Body of pancreas (tissue), 4 donors: ENCODE data around the gene LMO4. TPM values are rescaled to one million over a fixed set of nuclear protein-coding genes. Genes with fewer than 3 reads are reported as not detected.

Experiments
- ATAC-seq: fragments of 150-250 bp; one replicate; pipeline ENCODE4 v1.9.1; 2016
- DNase-seq, 4 donors: peaks; one replicate each; pipeline ENCODE4 v3.0.0-alpha.2; 2019
- H3K27ac ChIP-seq, 4 donors: fragments of 200-600 bp; sonication (generic); 1 replicate in 3 of 4; 2 replicates in 1 of 4; pipeline versions ENCODE4 v1.5.1 to v1.6.1; 2016 to 2019; ENCODE audit warnings: mild to moderate bottlenecking in 1 of 4, mixed read lengths in 1 of 4, moderate library complexity in 1 of 4
- H3K27me3 ChIP-seq, 2 donors: fragments of 200-600 bp; sonication (generic); one replicate each; pipeline ENCODE4 v1.6.0; 2016; ENCODE audit warnings: mild to moderate bottlenecking in 1 of 2
- H3K36me3 ChIP-seq, 2 donors: fragments of 200-600 bp; sonication (generic); replicated peaks in 1 of 2; 2 replicates each; pipeline ENCODE4 v1.5.1; 2016; ENCODE audit warnings: low read depth in 2 of 2; ENCODE audit not compliant: insufficient read depth in 1 of 2
- H3K4me1 ChIP-seq: fragments of 200-600 bp; sonication (generic); one replicate; pipeline ENCODE4 v1.6.0; 2016
- H3K4me3 ChIP-seq, 2 donors: fragments of 200-600 bp; sonication (generic); 1 replicate in 1 of 2; 2 replicates in 1 of 2; pipeline ENCODE4 v1.5.1; 2016 to 2019
- H3K9me3 ChIP-seq, 3 donors: fragments of 200-600 bp; sonication (generic); 1 replicate in 2 of 3; 2 replicates in 1 of 3; pipeline ENCODE4 v1.5.1; 2016
- CTCF ChIP-seq, 7 experiments: fragments of 450-650 bp in 4 of 7; fragments of 200-600 bp in 3 of 7; sonication (generic) in 3 of 7; IDR thresholded peaks; one replicate each; pipeline ENCODE4 v1.5.1; 2016 to 2019; ENCODE audit warnings: antibody characterized with exemption in 7 of 7
- POLR2A ChIP-seq, 3 donors: fragments of 450-650 bp; IDR thresholded peaks; one replicate each; pipeline ENCODE4 v1.6.1; 2016; ENCODE audit warnings: antibody characterized with exemption in 3 of 3, mild to moderate bottlenecking in 2 of 3
- WGBS, 2 donors: methylation state at CpG; one replicate each; pipeline ENCODE4 v1.1.5; 2017; 5-methylcytosine and 5-hydroxymethylcytosine counted together
- intact Hi-C: fragments of 100-400 bp; cut with DNase I; formaldehyde crosslinking; loops from one replicate; pipeline ENCODE4 v1.15.1; 2023
- total RNA-seq, 2 donors: library from RNA; depleted of rRNA; stranded (reverse); fragments of >200 nt; gene quantifications; one replicate each; pipeline ENCODE4 v1.1.0, GENCODE V29; 2016

Gene LMO4
- 10 to 100 TPM; 14.2 to 23.6 TPM for total RNA-seq

GRCh38 chr1:87328272-87329050, at the start of gene LMO4:
Gene LMO4, plus strand, starts transcription at chr1:87328880. Its CDS starts 3,136 bp downstream, at chr1:87332016.
- Histone ChIP-seq H3K9me3 (no peaks in the 10 kb centered on the region), H3K27me3 (no peaks in the 10 kb centered on the region), H3K4me1 (peaks cover 29% of the 10 kb centered on the region), H3K36me3 (no peaks in the 10 kb centered on the region), H3K4me3 (peak within 1 kb of the TSS; percentile 72 to 78), H3K27ac (peak within 1 kb of the TSS; percentile 94 to 97 (median 96))
- peak; percentile 87 for ATAC-seq
- DNase-seq: peak; percentile 96 to 98 (median 96)
- 0 to 1% methylated on average over 12 to 87 of the region's 93 CpGs for WGBS, 2 donors
- peak; percentile 80 to 91 (median 88) for TF ChIP-seq POLR2A (IDR thresholded peaks at IDR 0.05)
- TF ChIP-seq CTCF (IDR thresholded peaks at IDR 0.05): peak in 1 of 7 experiments; percentile 30
- intact Hi-C loops: loop anchor here (10.0 kb wide), 1 partner anchor 626 kb away; no protein-coding TSS in a partner anchor

- 77 to 88% methylated on average over 2 of the region's 2 CpGs for WGBS, 2 donors
- Histone ChIP-seq H3K27ac (no peak overlapping the region), H3K4me3 (no peak overlapping the region), H3K36me3 (no peaks in the 10 kb centered on the region), H3K9me3 (no peaks in the 10 kb centered on the region), H3K27me3 (no peaks in the 10 kb centered on the region), H3K4me1 (no peaks in the 10 kb centered on the region)
- ATAC-seq (peak; percentile 24), DNase-seq (peak in 1 of 4 donors; percentile 6)
- TF ChIP-seq POLR2A (IDR thresholded peaks at IDR 0.05): no peak
- TF ChIP-seq CTCF (IDR thresholded peaks at IDR 0.05): no peak
- intact Hi-C loops: no loop called here
Observed at GRCh38 chr1:87279536-87279875, 49.2 kb upstream of the LMO4 start.

GRCh38 chr1:87279966-87280535, 48.6 kb upstream of the LMO4 start:
- H3K36me3 ChIP-seq: no peaks in the 10 kb centered on the region
- no peaks in the 10 kb centered on the region for H3K9me3 ChIP-seq
- no peaks in the 10 kb centered on the region for H3K4me1 ChIP-seq
- intact Hi-C loops: no loop called here
- H3K4me3 ChIP-seq: no peak overlapping the region
- 76 to 80% methylated on average over 2 of the region's 2 CpGs for WGBS, 2 donors
- no peak overlapping the region for H3K27ac ChIP-seq
- ATAC-seq (no peak), DNase-seq (no peak)
- no peak for TF ChIP-seq CTCF (IDR thresholded peaks at IDR 0.05)
- no peak for TF ChIP-seq POLR2A (IDR thresholded peaks at IDR 0.05)
- no peaks in the 10 kb centered on the region for H3K27me3 ChIP-seq

GRCh38 chr1:87284456-87285240, 44.0 kb upstream of the LMO4 start:
- 51 to 55% methylated on average over 13 of the region's 13 CpGs for WGBS, 2 donors
- Histone ChIP-seq H3K4me1 (no peaks in the 10 kb centered on the region), H3K27me3 (no peaks in the 10 kb centered on the region), H3K27ac (no peak overlapping the region), H3K36me3 (no peaks in the 10 kb centered on the region), H3K4me3 (no peak overlapping the region), H3K9me3 (no peaks in the 10 kb centered on the region)
- DNase-seq (no peak), ATAC-seq (no peak)
- intact Hi-C loops: no loop called here
- no peak for TF ChIP-seq POLR2A (IDR thresholded peaks at IDR 0.05)
- TF ChIP-seq CTCF (IDR thresholded peaks at IDR 0.05): no peak
